ENCODE results near the gene NANOS3. TPM values are rescaled to one million over a fixed set of nuclear protein-coding genes. Genes with fewer than 3 reads are reported as not detected.

Gene NANOS3
- total RNA-seq, 6 experiments from 2014 or later, result 0.91 to 1.7 (median 1.4) TPM

- H3K36me3 Mint-ChIP-seq (ENCODE audit: low read depth), result no peaks in the 10 kb centered on the region
- no peak overlapping the region for H3K27ac Mint-ChIP-seq
- no peaks in the 10 kb centered on the region; the same call in 1 of the 2 replicates for H3K27me3 Mint-ChIP-seq (ENCODE audit: insufficient read depth)
- H3K4me3 Mint-ChIP-seq, result no peak overlapping the region
- no peaks in the 10 kb centered on the region for H3K9me3 Mint-ChIP-seq
- peaks cover 20% of the 10 kb centered on the region for H3K4me1 Mint-ChIP-seq (ENCODE audit: low read depth)
- DNase-seq, result no peak
- no peak for TF ChIP-seq CTCF (IDR thresholded peaks at IDR 0.05)
Measured at GRCh38 chr19:13870873-13871272, 6.1 kb upstream of the NANOS3 start.

DNA sequence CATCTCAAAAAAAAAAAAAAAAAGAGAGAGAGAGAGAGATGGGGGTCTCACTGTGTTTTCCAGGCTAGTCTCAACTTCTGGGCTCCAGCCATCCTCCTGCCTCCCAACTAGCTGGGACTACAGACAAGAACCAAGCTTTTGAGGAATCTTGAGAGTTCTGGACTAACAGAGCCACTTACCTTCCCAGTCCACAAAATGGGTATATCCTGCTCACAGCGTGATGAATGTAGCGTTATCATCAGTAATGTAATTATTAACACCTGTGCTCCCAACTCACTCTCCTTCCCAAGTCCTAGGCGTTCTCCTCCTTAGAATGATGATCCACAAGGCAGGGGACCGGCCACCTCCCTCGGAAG is 4.6 kb upstream of the NANOS3 start:
- Mint-ChIP-seq H3K4me3 (no peak overlapping the region), H3K27me3 (ENCODE audit: insufficient read depth) (no peaks in the 10 kb centered on the region; the same call in 1 of the 2 replicates), H3K4me1 (ENCODE audit: low read depth) (peaks cover 11% of the 10 kb centered on the region), H3K27ac (no peak overlapping the region), H3K36me3 (ENCODE audit: low read depth) (no peaks in the 10 kb centered on the region), H3K9me3 (no peaks in the 10 kb centered on the region)
- TF ChIP-seq CTCF (IDR thresholded peaks at IDR 0.05), result no peak
- no peak for DNase-seq

DNA sequence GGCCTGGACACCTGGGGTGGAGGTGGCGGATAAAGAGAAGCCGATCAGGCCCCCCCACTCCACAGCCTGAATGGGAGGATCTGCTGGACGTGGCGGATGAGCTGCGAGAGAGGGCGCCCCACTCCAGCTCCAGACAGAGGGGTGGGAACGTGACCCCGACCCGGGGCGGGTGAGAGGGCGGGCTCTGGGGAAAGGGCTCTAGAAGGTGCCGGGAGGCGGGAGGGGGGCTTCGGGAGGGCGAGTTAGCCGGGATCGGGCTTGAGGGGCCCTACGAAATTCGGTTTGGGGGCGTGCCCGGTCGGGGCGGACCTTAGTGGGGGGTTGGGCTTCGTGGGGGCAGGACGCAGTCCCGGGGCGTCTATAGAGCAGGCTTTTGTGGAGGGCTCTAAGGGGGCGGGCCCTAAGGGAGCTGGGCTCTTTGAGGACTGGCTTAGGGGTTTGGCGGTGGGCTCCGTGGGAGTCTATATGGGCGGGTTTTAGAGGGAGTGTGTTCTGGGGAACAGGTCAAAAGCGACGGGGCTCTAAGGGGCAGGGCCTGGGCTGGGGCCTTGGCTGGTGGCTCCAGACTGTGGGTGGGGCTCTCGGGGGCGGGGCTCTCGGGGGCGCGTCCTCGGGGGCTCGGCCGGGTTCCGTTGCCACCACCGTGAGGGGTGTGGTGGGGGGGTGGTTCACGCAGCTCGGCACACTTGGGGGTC is 4.1 kb upstream of the NANOS3 start:
- Mint-ChIP-seq H3K4me1 (ENCODE audit: low read depth) (peaks cover 11% of the 10 kb centered on the region), H3K36me3 (ENCODE audit: low read depth) (no peaks in the 10 kb centered on the region), H3K27me3 (ENCODE audit: insufficient read depth) (no peaks in the 10 kb centered on the region; the same call in 1 of the 2 replicates), H3K27ac (no peak overlapping the region), H3K9me3 (no peaks in the 10 kb centered on the region), H3K4me3 (peak overlapping the region; percentile 66)
- no peak for DNase-seq
- peak; percentile 17; the same call in 1 of the 2 replicates for TF ChIP-seq CTCF (IDR thresholded peaks at IDR 0.05)

DNA sequence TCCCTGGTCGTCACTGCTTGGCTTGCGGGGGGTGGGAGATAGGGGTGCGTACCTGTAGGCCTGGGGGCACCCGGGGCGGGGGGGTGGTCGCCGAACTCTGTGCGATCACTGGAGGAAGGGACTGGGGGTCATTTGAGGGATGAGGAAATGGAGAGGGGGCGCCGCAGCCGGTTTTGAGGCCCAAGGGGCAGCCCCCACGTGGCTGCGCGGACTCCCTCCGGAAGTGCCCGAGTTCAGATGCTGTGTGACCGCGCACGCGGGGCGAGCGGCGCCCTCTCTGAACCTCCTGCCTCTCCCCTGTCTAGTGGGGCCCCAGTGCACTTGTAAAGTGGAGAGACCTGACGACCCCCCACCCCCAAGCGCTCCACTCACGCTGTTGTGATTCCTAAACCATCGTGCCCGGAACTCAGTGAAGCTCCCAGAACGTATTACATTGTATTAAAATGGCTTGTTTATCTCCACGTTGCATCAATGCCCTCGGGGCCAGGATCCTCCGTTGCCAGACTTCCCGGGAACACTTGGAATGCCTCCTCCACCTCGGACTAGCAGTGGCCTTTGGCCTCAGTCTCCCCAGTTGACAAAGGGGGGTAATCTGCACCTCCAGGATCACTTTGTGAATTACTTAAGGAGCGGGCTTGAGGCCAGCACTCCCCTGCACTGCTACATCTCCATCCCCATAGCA is 3.0 kb upstream of the NANOS3 start:
- Mint-ChIP-seq H3K27me3 (ENCODE audit: insufficient read depth) (no peaks in the 10 kb centered on the region; the same call in 1 of the 2 replicates), H3K4me1 (ENCODE audit: low read depth) (peaks cover 11% of the 10 kb centered on the region), H3K4me3 (no peak overlapping the region; the same call in 1 of the 2 replicates), H3K9me3 (no peaks in the 10 kb centered on the region), H3K36me3 (ENCODE audit: low read depth) (no peaks in the 10 kb centered on the region), H3K27ac (no peak overlapping the region)
- no peak for TF ChIP-seq CTCF (IDR thresholded peaks at IDR 0.05)
- DNase-seq, result no peak

GRCh38 chr19:13875824-13876223 is 1.1 kb upstream of the NANOS3 start:
- Mint-ChIP-seq H3K4me1 (ENCODE audit: low read depth) (peaks cover 16% of the 10 kb centered on the region), H3K4me3 (no peak overlapping the region), H3K36me3 (ENCODE audit: low read depth) (no peaks in the 10 kb centered on the region), H3K27ac (no peak overlapping the region), H3K9me3 (no peaks in the 10 kb centered on the region), H3K27me3 (ENCODE audit: insufficient read depth) (no peaks in the 10 kb centered on the region; the same call in 1 of the 2 replicates)
- no peak for TF ChIP-seq CTCF (IDR thresholded peaks at IDR 0.05)
- DNase-seq, result no peak

Measured in HFFc6 (cell line).